Measurements from ENCODE around the gene KLC4. TPM values are rescaled to one million over a fixed set of nuclear protein-coding genes. Genes with fewer than 3 reads are reported as not detected.

Gene KLC4
- total RNA-seq, 1 donor from 2014 or later, result 13.7 TPM

GRCh38 chr6:43092635-43093034 lies 33.2 kb downstream of the KLC4 start:
- Mint-ChIP-seq H3K4me3 (no peak overlapping the region), H3K4me1 (ENCODE audit: low read depth) (peaks cover 18% of the 10 kb centered on the region), H3K27ac (no peak overlapping the region), H3K27me3 (ENCODE audit: insufficient read depth) (peaks cover 6% of the 10 kb centered on the region), H3K36me3 (ENCODE audit: low read depth) (no peaks in the 10 kb centered on the region), H3K9me3 (no peaks in the 10 kb centered on the region)
- intact Hi-C loops (cut with micrococcal nuclease), result no loop called here
- DNase-seq (ENCODE audit: low spot score), result no peak

DNA sequence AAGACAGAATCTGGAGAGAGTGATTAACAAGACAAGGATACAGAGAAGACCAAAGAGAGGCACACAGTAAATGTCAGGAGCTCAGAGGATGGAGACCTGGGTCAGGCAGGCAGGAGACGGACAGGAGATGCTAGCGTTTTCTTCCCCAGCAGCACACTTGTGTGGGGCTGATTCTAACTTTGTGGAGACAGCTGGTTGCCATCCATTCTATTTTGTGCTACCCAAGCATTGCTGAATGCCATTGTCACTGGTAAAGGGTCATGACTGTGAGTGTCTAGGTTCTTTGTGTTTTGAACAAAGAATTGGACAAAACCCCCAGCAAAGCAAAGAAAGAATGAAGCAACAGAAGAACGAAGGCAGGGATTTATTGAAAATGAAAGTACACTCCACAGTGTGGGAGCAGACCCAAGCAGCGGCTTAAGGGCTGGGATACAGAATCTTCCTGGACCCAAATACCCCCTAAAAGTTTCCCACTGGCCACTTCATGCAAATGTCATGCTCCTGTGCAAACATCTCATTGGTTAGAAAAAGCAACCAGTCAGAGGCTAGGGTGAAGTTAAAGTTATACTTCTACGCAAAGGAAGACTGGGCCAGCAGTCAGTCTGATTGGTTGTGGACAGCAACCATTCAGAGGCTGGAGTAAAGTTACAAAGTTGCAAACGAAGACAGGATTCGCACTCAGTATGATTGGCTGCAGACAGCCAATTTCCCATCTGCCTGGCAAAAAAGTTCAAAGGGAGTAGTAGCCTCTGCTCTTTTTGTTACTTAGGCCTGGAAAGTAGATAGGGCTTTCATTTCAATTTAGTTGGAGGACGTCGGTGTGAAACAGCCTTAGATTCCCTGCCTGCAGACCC lies 34.2 kb downstream of the KLC4 start:
- Mint-ChIP-seq H3K27me3 (ENCODE audit: insufficient read depth) (peaks cover 8% of the 10 kb centered on the region), H3K4me1 (ENCODE audit: low read depth) (peaks cover 18% of the 10 kb centered on the region), H3K36me3 (ENCODE audit: low read depth) (no peaks in the 10 kb centered on the region), H3K9me3 (no peaks in the 10 kb centered on the region), H3K27ac (peak overlapping the region; percentile 7), H3K4me3 (peak overlapping the region; percentile 46)
- intact Hi-C loops (cut with micrococcal nuclease), result no loop called here
- no peak for DNase-seq (ENCODE audit: low spot score)

- Mint-ChIP-seq H3K36me3 (ENCODE audit: low read depth) (no peaks in the 10 kb centered on the region), H3K27ac (no peak overlapping the region), H3K4me1 (ENCODE audit: low read depth) (peaks cover 18% of the 10 kb centered on the region), H3K4me3 (no peak overlapping the region), H3K27me3 (ENCODE audit: insufficient read depth) (peaks cover 6% of the 10 kb centered on the region), H3K9me3 (no peaks in the 10 kb centered on the region)
- intact Hi-C loops (cut with micrococcal nuclease), result no loop called here
- no peak for DNase-seq (ENCODE audit: low spot score)
Observed at GRCh38 chr6:43095939-43096338, 36.5 kb downstream of the KLC4 start.

- Mint-ChIP-seq H3K27me3 (ENCODE audit: insufficient read depth) (peaks cover 6% of the 10 kb centered on the region), H3K36me3 (ENCODE audit: low read depth) (no peaks in the 10 kb centered on the region), H3K9me3 (no peaks in the 10 kb centered on the region), H3K4me3 (no peak overlapping the region), H3K27ac (no peak overlapping the region), H3K4me1 (ENCODE audit: low read depth) (peaks cover 18% of the 10 kb centered on the region)
- DNase-seq (ENCODE audit: low spot score), result no peak
- intact Hi-C loops (cut with micrococcal nuclease), result no loop called here
Observed at GRCh38 chr6:43096451-43097097, 37.1 kb downstream of the KLC4 start.

DNA sequence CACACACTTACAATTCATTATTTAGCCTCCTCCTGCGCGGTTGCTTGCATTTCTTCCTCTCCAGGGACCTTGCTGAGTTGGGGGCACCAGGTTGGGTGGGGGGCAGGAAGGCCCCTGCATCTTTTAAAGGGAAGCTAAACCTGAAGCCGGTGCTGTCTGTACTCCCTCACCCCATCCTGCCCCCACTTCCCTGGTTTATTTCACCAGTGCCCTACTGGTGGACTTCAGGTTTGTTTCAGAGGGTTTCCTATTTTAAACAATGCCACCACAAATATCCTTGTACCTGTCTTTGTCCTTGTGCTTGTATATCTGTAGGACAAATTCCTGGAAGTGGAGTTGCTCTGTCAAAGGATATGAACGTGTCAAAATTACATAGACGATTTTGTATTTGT lies 37.7 kb downstream of the KLC4 start:
- no peak for DNase-seq (ENCODE audit: low spot score)
- Mint-ChIP-seq H3K27ac (no peak overlapping the region), H3K9me3 (no peaks in the 10 kb centered on the region), H3K27me3 (ENCODE audit: insufficient read depth) (peaks cover 6% of the 10 kb centered on the region), H3K36me3 (ENCODE audit: low read depth) (no peaks in the 10 kb centered on the region), H3K4me3 (no peak overlapping the region), H3K4me1 (ENCODE audit: low read depth) (peaks cover 18% of the 10 kb centered on the region)
- intact Hi-C loops (cut with micrococcal nuclease), result no loop called here

GRCh38 chr6:43097502-43097901 lies 38.1 kb downstream of the KLC4 start:
- Mint-ChIP-seq H3K36me3 (ENCODE audit: low read depth) (no peaks in the 10 kb centered on the region), H3K27ac (no peak overlapping the region), H3K4me3 (no peak overlapping the region), H3K9me3 (no peaks in the 10 kb centered on the region), H3K4me1 (ENCODE audit: low read depth) (peaks cover 16% of the 10 kb centered on the region), H3K27me3 (ENCODE audit: insufficient read depth) (peaks cover 4% of the 10 kb centered on the region)
- intact Hi-C loops (cut with micrococcal nuclease), result no loop called here
- DNase-seq (ENCODE audit: low spot score), result no peak

DNA sequence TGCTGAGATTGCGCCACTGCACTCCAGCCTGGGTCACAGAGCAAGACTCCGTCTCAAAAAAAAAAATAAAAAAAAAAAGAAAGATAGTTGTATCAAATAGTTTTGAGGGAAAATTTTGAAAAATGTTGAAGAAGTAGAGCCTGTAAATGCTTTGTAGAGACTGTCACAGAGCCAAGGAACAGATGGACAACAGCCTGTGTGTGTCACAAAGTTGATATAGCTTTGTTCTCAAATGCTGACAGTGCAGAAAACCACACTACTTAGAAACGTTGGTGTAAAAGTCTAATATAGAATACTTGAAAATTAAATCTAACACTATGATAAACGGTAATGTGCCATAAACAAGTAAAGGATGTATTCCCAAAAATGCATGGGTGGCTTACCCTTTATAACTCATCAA lies 42.1 kb downstream of the KLC4 start:
- Mint-ChIP-seq H3K27me3 (ENCODE audit: insufficient read depth) (peaks cover 10% of the 10 kb centered on the region), H3K36me3 (ENCODE audit: low read depth) (no peaks in the 10 kb centered on the region), H3K9me3 (no peaks in the 10 kb centered on the region), H3K4me1 (ENCODE audit: low read depth) (no peaks in the 10 kb centered on the region), H3K4me3 (no peak overlapping the region), H3K27ac (no peak overlapping the region)
- DNase-seq (ENCODE audit: low spot score), result no peak
- intact Hi-C loops (cut with micrococcal nuclease), result loop anchor here (5.0 kb wide), 1 partner anchor 41 kb away; no protein-coding TSS in a partner anchor

DNA sequence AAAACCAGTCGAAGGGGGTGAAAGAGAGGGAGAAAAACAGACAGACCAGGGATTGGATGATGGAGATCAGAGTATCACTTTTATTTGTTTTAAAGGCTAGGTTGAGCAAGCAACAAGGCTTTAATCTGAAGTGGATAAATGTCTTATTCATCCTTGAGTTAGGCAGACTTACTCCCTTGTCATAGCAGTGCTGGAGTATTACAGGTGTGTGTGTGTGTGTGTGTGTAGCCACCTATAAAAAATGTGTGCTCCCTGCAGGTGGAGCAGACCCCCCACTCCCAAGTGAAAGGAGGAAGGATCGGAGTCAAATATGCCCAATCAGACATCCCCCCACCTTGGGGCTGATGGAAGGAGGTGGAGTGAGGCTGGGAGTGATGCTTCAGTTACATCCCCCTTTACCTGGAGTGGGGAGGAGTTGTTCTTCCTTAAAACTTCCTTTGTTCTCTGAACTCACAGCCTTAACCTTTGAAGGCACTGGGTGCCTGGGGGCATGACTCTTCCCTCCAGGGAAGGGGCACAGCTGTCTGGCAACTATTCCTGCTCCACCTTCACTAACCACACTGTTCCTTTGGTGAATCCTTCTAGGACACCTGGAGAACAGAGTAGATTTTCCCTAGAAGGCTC lies 43.9 kb downstream of the KLC4 start:
- H3K27ac Mint-ChIP-seq, result no peak overlapping the region
- no peak for DNase-seq (ENCODE audit: low spot score)
- H3K4me3 Mint-ChIP-seq, result no peak overlapping the region
- no peaks in the 10 kb centered on the region for H3K4me1 Mint-ChIP-seq (ENCODE audit: low read depth)
- intact Hi-C loops (cut with micrococcal nuclease), result loop anchor here (5.0 kb wide), 1 partner anchor 39 kb away; no protein-coding TSS in a partner anchor
- H3K36me3 Mint-ChIP-seq (ENCODE audit: low read depth), result no peaks in the 10 kb centered on the region
- peaks cover 10% of the 10 kb centered on the region for H3K27me3 Mint-ChIP-seq (ENCODE audit: insufficient read depth)
- no peaks in the 10 kb centered on the region for H3K9me3 Mint-ChIP-seq

DNA sequence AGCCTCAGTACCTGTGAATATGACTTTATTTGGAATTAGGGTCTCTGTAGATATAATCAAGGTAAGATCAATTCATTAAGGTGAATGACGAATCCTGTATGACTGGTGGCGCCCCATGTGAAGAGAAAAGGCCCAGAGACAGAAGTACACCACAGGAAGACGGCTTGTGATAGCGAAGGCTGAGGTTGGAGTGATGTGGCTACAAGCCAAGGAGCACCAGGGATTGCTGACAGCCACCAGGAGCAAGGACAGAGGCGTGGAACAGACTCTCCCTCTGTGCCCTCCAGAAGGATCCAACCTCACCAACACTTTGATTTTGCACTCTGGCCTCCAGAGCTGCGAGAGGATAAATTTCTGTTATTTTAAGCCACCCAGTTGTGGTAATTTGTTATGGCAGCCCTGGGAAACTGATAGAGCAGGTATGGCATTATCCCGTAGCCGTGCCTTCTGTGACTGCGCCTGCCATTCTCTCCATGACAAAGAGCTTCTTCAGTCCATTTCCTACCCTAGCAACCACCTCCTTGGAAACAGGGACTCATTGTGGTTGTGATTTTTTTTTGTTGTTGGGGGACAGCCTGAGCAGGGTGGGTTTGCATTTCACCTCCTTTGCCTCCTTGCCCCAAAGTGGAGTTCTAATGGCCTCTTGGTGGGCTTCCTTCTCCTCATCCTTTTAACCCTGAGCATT lies 46.2 kb downstream of the KLC4 start:
- H3K27ac Mint-ChIP-seq, result no peak overlapping the region
- no peaks in the 10 kb centered on the region for H3K4me1 Mint-ChIP-seq (ENCODE audit: low read depth)
- no peaks in the 10 kb centered on the region for H3K9me3 Mint-ChIP-seq
- no peak overlapping the region for H3K4me3 Mint-ChIP-seq
- H3K36me3 Mint-ChIP-seq (ENCODE audit: low read depth), result no peaks in the 10 kb centered on the region
- intact Hi-C loops (cut with micrococcal nuclease), result no loop called here
- peaks cover 6% of the 10 kb centered on the region for H3K27me3 Mint-ChIP-seq (ENCODE audit: insufficient read depth)
- DNase-seq (ENCODE audit: low spot score), result no peak

DNA sequence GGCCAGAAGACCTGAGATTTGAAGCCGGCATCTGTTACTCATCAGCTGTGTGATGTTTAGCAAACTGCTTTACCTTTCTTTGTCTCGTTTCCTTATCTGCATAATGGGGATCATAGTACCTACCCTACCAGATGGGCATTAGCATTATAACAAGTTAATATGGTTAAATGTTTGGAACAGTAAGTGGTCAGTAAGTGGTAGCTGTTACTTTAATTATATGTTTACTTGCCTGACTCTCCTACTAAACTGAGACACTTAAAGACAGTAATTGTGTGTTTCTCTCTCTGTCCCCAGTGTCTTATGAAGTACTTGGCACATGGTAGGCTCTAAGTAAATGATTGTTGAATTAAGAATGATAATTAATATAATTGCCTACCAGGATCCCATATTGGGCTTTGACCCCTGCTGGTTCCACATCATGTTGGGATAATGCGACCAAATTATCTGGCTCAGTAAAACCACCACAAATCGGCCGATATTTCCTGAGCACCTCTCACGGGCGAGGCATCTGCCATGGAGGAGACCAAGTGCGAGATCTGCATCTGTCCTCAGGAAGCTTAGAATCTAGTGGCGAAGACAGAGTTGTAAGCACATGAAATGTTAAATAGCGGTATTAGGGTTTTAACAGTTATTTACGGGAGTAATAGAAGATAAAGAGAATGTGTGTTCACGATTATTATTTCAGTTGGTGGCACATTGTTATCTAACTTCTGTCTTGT lies 48.1 kb downstream of the KLC4 start:
- DNase-seq (ENCODE audit: low spot score), result no peak
- H3K27me3 Mint-ChIP-seq (ENCODE audit: insufficient read depth), result peaks cover 6% of the 10 kb centered on the region
- no peak overlapping the region for H3K27ac Mint-ChIP-seq
- no peaks in the 10 kb centered on the region for H3K36me3 Mint-ChIP-seq (ENCODE audit: low read depth)
- no peak overlapping the region for H3K4me3 Mint-ChIP-seq
- H3K4me1 Mint-ChIP-seq (ENCODE audit: low read depth), result no peaks in the 10 kb centered on the region
- intact Hi-C loops (cut with micrococcal nuclease), result no loop called here
- H3K9me3 Mint-ChIP-seq, result no peaks in the 10 kb centered on the region

DNA sequence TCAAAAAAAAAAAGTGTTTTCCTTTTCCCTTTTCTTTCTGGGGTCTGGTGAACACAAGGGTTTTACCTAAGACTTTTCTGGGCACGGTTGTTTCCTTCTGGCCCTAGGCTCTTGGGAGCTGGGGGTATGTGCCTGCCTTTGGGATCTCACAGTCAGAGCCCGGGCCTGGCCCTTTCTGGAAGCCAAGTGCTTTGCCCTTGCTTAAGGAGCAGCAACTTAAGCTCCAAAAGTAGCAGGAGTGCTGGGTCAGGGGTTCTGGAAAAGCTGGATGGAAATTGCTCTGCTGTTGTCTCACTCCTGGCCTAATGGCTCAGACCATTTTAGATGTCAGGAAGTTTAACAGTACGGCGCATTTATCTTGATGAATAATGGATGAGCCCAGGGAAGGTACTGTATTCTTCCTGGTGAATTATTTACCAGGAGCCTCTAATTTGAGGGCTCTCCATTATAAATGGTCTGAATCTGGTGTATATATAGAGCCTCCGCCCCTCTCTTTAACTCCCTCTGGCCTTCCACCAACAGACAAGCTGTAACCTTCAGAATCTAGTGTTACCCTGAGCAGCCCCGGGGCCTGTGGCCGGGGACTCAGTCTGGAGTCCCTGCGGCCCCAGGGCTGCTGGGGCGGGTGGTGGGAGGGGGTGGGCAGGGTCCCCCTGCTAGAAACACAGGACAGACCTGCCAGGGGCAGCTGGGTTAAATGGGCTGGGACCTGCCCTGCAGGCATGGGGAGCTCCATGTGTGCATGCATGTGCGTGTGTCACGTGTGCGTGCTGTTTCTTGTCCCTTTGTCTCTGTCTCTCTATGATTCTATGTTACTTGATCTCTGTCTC lies 54.2 kb downstream of the KLC4 start:
- Mint-ChIP-seq H3K4me3 (no peak overlapping the region), H3K4me1 (ENCODE audit: low read depth) (no peaks in the 10 kb centered on the region), H3K36me3 (ENCODE audit: low read depth) (no peaks in the 10 kb centered on the region), H3K27ac (no peak overlapping the region), H3K27me3 (ENCODE audit: insufficient read depth) (no peaks in the 10 kb centered on the region), H3K9me3 (no peaks in the 10 kb centered on the region)
- intact Hi-C loops (cut with micrococcal nuclease), result no loop called here
- DNase-seq (ENCODE audit: low spot score), result no peak

- Mint-ChIP-seq H3K9me3 (no peaks in the 10 kb centered on the region), H3K27ac (no peak overlapping the region), H3K4me3 (no peak overlapping the region), H3K27me3 (ENCODE audit: insufficient read depth) (no peaks in the 10 kb centered on the region), H3K36me3 (ENCODE audit: low read depth) (no peaks in the 10 kb centered on the region), H3K4me1 (ENCODE audit: low read depth) (no peaks in the 10 kb centered on the region)
- no peak for DNase-seq (ENCODE audit: low spot score)
- intact Hi-C loops (cut with micrococcal nuclease), result no loop called here
Observed at GRCh38 chr6:43115365-43115764, 55.9 kb downstream of the KLC4 start.

All from activated T-helper 1 cell treated with anti-CD3 and anti-CD28 coated beads, Interleukin-12 subunit alpha, Interleukin-12 subunit beta, Interleukin-2, Interleukin-4 antibody, amounts not matched to agents 30 ng/mL and 10 ng/mL and 1 ng/mL, durations not matched to agents 14 hours and 24 hours and 36 hours (primary cell).